Adrenal gland (tissue), 12 donors: ENCODE measurements around the gene NLRC5. TPM values are rescaled to one million over a fixed set of nuclear protein-coding genes. Genes with fewer than 3 reads are reported as not detected.
"Not testable (repeated sequence)": the region's sequence is repeated elsewhere in the genome, so short reads cannot be mapped to it uniquely, and the experiment has no call there.

Source experiments
- DNase-seq, 7 donors: peaks; one replicate each; pipeline ENCODE4 v3.0.0-alpha.2; 2019 to 2020
- H3K27ac ChIP-seq, 5 donors: fragments of 200-600 bp; sonication (generic) in 4 of 5; 1 replicate in 3 of 5; 2 replicates in 2 of 5; pipeline versions ENCODE4 v1.5.1 to v1.8.0; 2016 to 2020; ENCODE audit warnings: mild to moderate bottlenecking in 1 of 5
- H3K27me3 ChIP-seq: fragments of 200-600 bp; 2 replicates; pipeline ENCODE4 v1.8.0; 2021
- H3K36me3 ChIP-seq, 2 donors: fragments of 200-600 bp; replicated peaks in 1 of 2; 1 replicate in 1 of 2; 2 replicates in 1 of 2; pipeline versions ENCODE4 v1.5.1 to v1.8.0; 2018 to 2022
- H3K4me1 ChIP-seq, 2 donors: fragments of 200-600 bp; replicated peaks in 1 of 2; 1 replicate in 1 of 2; 2 replicates in 1 of 2; pipeline versions ENCODE4 v1.5.1 to v1.8.0; 2018 to 2021
- H3K4me3 ChIP-seq, 4 donors: fragments of 200-600 bp; sonication (generic) in 3 of 4; one replicate each; pipeline ENCODE4 v1.5.1; 2016 to 2018
- H3K9me3 ChIP-seq, 3 donors: fragments of 200-600 bp; sonication (generic) in 1 of 3; replicated peaks in 1 of 3; 1 replicate in 2 of 3; 2 replicates in 1 of 3; pipeline versions ENCODE4 v1.5.1 to v1.8.0; 2016 to 2021
- CTCF ChIP-seq, 6 experiments: fragments of 450-650 bp in 4 of 6; fragments of 200-600 bp in 2 of 6; sonication (generic) in 1 of 6; IDR thresholded peaks; 1 replicate in 5 of 6; 2 replicates in 1 of 6; pipeline versions ENCODE4 v1.5.1 to v1.8.0; 2016 to 2021; ENCODE audit warnings: antibody characterized with exemption in 6 of 6, mild to moderate bottlenecking in 2 of 6, moderate library complexity in 1 of 6
- POLR2A ChIP-seq, 2 donors: fragments of 450-650 bp; IDR thresholded peaks; one replicate each; pipeline ENCODE4 v1.6.1; 2017; ENCODE audit warnings: antibody characterized with exemption in 2 of 2, mild to moderate bottlenecking in 2 of 2, moderate library complexity in 1 of 2
- WGBS, 4 donors: extraction: QIAGEN DNeasy Blood & Tissue Kit in 2 of 4; methylation state at CpG; one replicate each; pipeline versions ENCODE4 v1.1.5 to v1.1.7; 2013 to 2017; 5-methylcytosine and 5-hydroxymethylcytosine counted together
- intact Hi-C, 2 donors: fragments of 100-400 bp; cut with DNase I; formaldehyde crosslinking; loops; one replicate each; pipeline versions ENCODE4 v1.14.1 to v1.15.0; 2022 to 2023
- polyA plus RNA-seq, 3 donors: library from polyadenylated mRNA; stranded (reverse); fragments of 200-250 nt in 2 of 3; fragments of 350-450 nt in 1 of 3; fragmentation: Illumina TruSeq in 1 of 3; extraction: RNeasy Lipid Tissue Mini Kit (QIAGEN cat#74804) in 1 of 3; gene quantifications; one replicate each; pipeline ENCODE4 v1.2.3, GENCODE V29; 2013 to 2014
- total RNA-seq, 9 donors: library from RNA; depleted of rRNA in 4 of 9; stranded (reverse); fragments of >200 nt in 4 of 9; fragments of 120-200 nt in 1 of 9; fragmentation: NEBNext Ultra II Directional in 1 of 9; extraction: Animal tissue kit (Norgen Biotek cat#: 25700) in 1 of 9; gene quantifications; one replicate each; pipeline versions ENCODE4 v1.1.0 to v1.2.4, GENCODE V29; 2013 to 2023
- donor health status: healthy with polysubstance abuse.
- donor health status: Bipolar disorder and iron deficiency.
- donor health status: DM: yes; HTN: yes; CAD: no.
- donor health status: DM: no; HTN: no; CAD: no.
- donor health status: DM: no; HTN: no; CAD: no.
- donor health status: DM: yes; HTN: yes; CAD: no.

The NLRC5 gene
- total and polyA plus RNA-seq, 12 donors: 6.0 to 89.0 (median 26.6) TPM

GRCh38 chr16:57061084-57061905 is 71.9 kb downstream of the NLRC5 start:
- 33 to 74% (median 64%) methylated on average over 1 to 11 of the region's 11 CpGs for WGBS, 4 donors
- no peak overlapping the region for H3K4me3 ChIP-seq

DNA sequence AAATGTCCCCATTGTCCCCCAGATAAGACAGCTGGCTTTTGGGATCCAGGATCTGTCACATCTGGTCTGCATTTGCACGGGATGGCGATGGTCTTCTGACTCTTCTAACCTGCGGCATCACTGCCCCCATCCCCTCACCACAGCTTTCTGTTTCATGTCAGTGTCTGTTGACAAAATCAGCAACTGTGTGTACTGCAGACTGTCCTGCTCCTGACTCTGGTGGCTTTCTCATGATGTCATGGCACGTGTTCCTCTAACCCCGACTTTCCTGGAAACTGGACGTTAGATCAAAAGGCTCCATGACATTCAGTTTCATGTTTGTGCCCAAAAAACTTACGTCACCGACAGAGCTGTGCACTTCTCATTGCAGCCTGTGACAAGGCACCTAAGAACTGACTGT is 73.0 kb downstream of the NLRC5 start:
- H3K9me3 ChIP-seq: no peaks in the 10 kb centered on the region
- intact Hi-C loops: no loop called here
- H3K36me3 ChIP-seq: peaks cover 0 to 4% of the 10 kb centered on the region in 2 donors
- peak in 2 of 7 donors; percentile 7 to 78 for DNase-seq
- 73 to 85% (median 77%) methylated on average over 8 of the region's 8 CpGs for WGBS, 4 donors
- peaks cover 6 to 13% of the 10 kb centered on the region in 2 donors for H3K4me1 ChIP-seq
- TF ChIP-seq POLR2A (IDR thresholded peaks at IDR 0.05) (peak in 1 of 2 donors; percentile 23), CTCF (IDR thresholded peaks at IDR 0.05) (no peak)
- H3K27me3 ChIP-seq: no peaks in the 10 kb centered on the region
- no peak overlapping the region for H3K4me3 ChIP-seq
- H3K27ac ChIP-seq: peak overlapping the region in 3 of 5 donors; percentile 24 to 80 (median 69)

More at GRCh38 chr16:57061084-57061905, 71.9 kb downstream of the NLRC5 start:
- peak overlapping the region in 4 of 5 donors; percentile 34 to 85 (median 74) for H3K27ac ChIP-seq
- H3K27me3 ChIP-seq: no peaks in the 10 kb centered on the region
- peaks cover 0 to 4% of the 10 kb centered on the region in 2 donors for H3K36me3 ChIP-seq
- intact Hi-C loops: no loop called here
- H3K4me1 ChIP-seq: peaks cover 6 to 13% of the 10 kb centered on the region in 2 donors
- TF ChIP-seq POLR2A (IDR thresholded peaks at IDR 0.05): no peak
- TF ChIP-seq CTCF (IDR thresholded peaks at IDR 0.05): no peak
- H3K9me3 ChIP-seq: no peaks in the 10 kb centered on the region
- DNase-seq: peak; percentile 48 to 88 (median 65)

- H3K36me3 ChIP-seq, DNase-seq, H3K27me3 ChIP-seq, H3K9me3 ChIP-seq, intact Hi-C loops, H3K4me3 ChIP-seq: not testable (repeated sequence)
- H3K4me1 ChIP-seq: peaks cover 6 to 13% of the 10 kb centered on the region in 2 donors
- H3K27ac ChIP-seq: peak overlapping the region in 1 of 5 donors; percentile 41
- WGBS, 4 donors: 86 to 100% (median 90%) methylated on average over 8 of the region's 8 CpGs
Measured at GRCh38 chr16:57063189-57063588, 73.8 kb downstream of the NLRC5 start.

DNA sequence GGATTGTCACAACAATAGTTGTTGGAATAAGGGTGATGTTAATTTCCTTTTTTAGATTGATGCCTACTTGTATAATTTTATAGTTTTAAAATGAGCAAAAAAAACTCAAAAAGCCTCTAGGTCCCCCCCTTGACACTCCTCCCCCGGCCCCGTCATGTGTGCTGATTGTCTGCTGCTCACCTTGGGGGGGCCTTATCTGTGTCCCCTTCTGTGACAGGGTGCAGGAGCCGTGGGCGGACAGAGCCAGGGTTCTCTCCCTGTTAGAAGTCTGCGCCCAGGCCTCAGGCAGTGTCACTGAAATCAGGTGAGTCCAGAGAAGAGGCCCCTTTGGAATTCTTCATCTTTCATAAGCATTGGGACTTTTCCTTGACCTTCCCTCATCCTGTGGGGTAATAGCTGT is 75.6 kb downstream of the NLRC5 start:
- 91 to 98% (median 94%) methylated on average over 5 of the region's 5 CpGs for WGBS, 4 donors

More for the DNA sequence above, 75.6 kb downstream of the NLRC5 start:
- Histone ChIP-seq H3K9me3 (no peaks in the 10 kb centered on the region), H3K27ac (no peak overlapping the region), H3K27me3 (no peaks in the 10 kb centered on the region), H3K4me1 (peaks cover 6 to 13% of the 10 kb centered on the region in 2 donors), H3K4me3 (no peak overlapping the region), H3K36me3 (no peaks in the 10 kb centered on the region)
- DNase-seq: no peak
- TF ChIP-seq CTCF (IDR thresholded peaks at IDR 0.05) (no peak), POLR2A (IDR thresholded peaks at IDR 0.05) (no peak)
- intact Hi-C loops: no loop called here
